CD14-positive monocyte (primary cell): ENCODE data around the gene ANKRD17. TPM values are rescaled to one million over a fixed set of nuclear protein-coding genes. Genes with fewer than 3 reads are reported as not detected.

Experiments
- DNase-seq, 3 donors: peaks; one replicate each; pipeline ENCODE4 v3.0.0-alpha.2; 2011 to 2022
- H2AFZ ChIP-seq: 2 replicates; pipeline ENCODE4 v1.6.0; 2012; ENCODE audit warnings: mild to moderate bottlenecking, low read depth, low read length, inconsistent platforms; ENCODE audit not compliant: insufficient read depth, poor library complexity, severe bottlenecking
- H3K27ac ChIP-seq, 2 donors: 1 replicate in 1 of 2; 2 replicates in 1 of 2; pipeline ENCODE4 v1.5.1; 2012 to 2013; ENCODE audit warnings: low read length in 2 of 2, control low read depth in 1 of 2, inconsistent platforms in 1 of 2, low read depth in 1 of 2, mild to moderate bottlenecking in 1 of 2
- H3K27me3 ChIP-seq, 2 donors: one replicate each; pipeline versions ENCODE4 v1.6.0 to v1.6.1; 2011 to 2013; ENCODE audit warnings: low read length in 2 of 2; ENCODE audit not compliant: control insufficient read depth in 2 of 2, insufficient read depth in 2 of 2
- H3K36me3 ChIP-seq, 2 donors: replicated peaks in 1 of 2; 1 replicate in 1 of 2; 2 replicates in 1 of 2; pipeline versions ENCODE4 v1.5.1 to v1.6.1; 2012 to 2013; ENCODE audit warnings: low read length in 2 of 2, control low read depth in 1 of 2, inconsistent platforms in 1 of 2, mild to moderate bottlenecking in 1 of 2; ENCODE audit not compliant: insufficient read depth in 2 of 2, control insufficient read depth in 1 of 2
- H3K4me1 ChIP-seq, 2 donors: 1 replicate in 1 of 2; 2 replicates in 1 of 2; pipeline versions ENCODE4 v1.5.1 to v1.6.1; 2012 to 2013; ENCODE audit warnings: low read length in 2 of 2, control low read depth in 1 of 2, inconsistent platforms in 1 of 2, mild to moderate bottlenecking in 1 of 2, moderate library complexity in 1 of 2; ENCODE audit not compliant: insufficient read depth in 2 of 2, control insufficient read depth in 1 of 2
- H3K4me2 ChIP-seq: replicated peaks from 2 replicates; pipeline ENCODE3; 2012; ENCODE audit warnings: low read length, moderate library complexity, mild to moderate bottlenecking; ENCODE audit not compliant: poor library complexity, severe bottlenecking; ENCODE audit errors: extremely low read depth
- H3K4me3 ChIP-seq, 3 experiments: fragments of 200-600 bp in 1 of 3; sonication (generic) in 1 of 3; replicated peaks in 1 of 3; 1 replicate in 2 of 3; 2 replicates in 1 of 3; pipeline ENCODE4 v1.5.1; 2011 to 2013; ENCODE audit warnings: low read length in 3 of 3, mild to moderate bottlenecking in 3 of 3, control low read depth in 2 of 3, low read depth in 2 of 3, inconsistent platforms in 1 of 3, moderate library complexity in 1 of 3
- H3K79me2 ChIP-seq: 2 replicates; pipeline ENCODE4 v1.6.0; 2012; ENCODE audit warnings: mild to moderate bottlenecking, control low read depth, inconsistent platforms, low read length, moderate library complexity; ENCODE audit not compliant: insufficient read depth
- H3K9ac ChIP-seq: 2 replicates; pipeline ENCODE4 v1.6.0; 2017; ENCODE audit warnings: low read length, mild to moderate bottlenecking; ENCODE audit not compliant: insufficient read depth, poor library complexity, severe bottlenecking
- H3K9me3 ChIP-seq, 2 donors: replicated peaks in 1 of 2; 1 replicate in 1 of 2; 2 replicates in 1 of 2; pipeline versions ENCODE4 v1.5.1 to v1.6.1; 2012 to 2013; ENCODE audit warnings: low read length in 2 of 2, control low read depth in 1 of 2; ENCODE audit not compliant: control insufficient read depth in 1 of 2, insufficient read depth in 1 of 2
- H4K20me1 ChIP-seq: 2 replicates; pipeline ENCODE4 v1.6.0; 2012; ENCODE audit warnings: mild to moderate bottlenecking, low read length, control low read depth, moderate library complexity; ENCODE audit not compliant: insufficient read depth
- H3K27ac Mint-ChIP-seq, 7 donors: one replicate each; pipeline ENCODE4 v1.8.0; 2020; ENCODE audit warnings: mild to moderate bottlenecking in 7 of 7, mixed read lengths in 7 of 7, moderate library complexity in 6 of 7, inconsistent platforms in 2 of 7
- H3K27me3 Mint-ChIP-seq, 3 donors: one replicate each; pipeline ENCODE4 v1.8.0; 2021 to 2022; ENCODE audit warnings: low read depth in 3 of 3, mild to moderate bottlenecking in 3 of 3, mixed read lengths in 3 of 3, moderate library complexity in 3 of 3, inconsistent platforms in 1 of 3
- H3K36me3 Mint-ChIP-seq, 2 donors: one replicate each; pipeline ENCODE4 v1.8.0; 2020; ENCODE audit warnings: mixed read lengths in 2 of 2, inconsistent platforms in 1 of 2, mild to moderate bottlenecking in 1 of 2
- H3K4me1 Mint-ChIP-seq: one replicate; pipeline ENCODE4 v1.8.0; 2020; ENCODE audit warnings: mild to moderate bottlenecking, mixed read lengths
- H3K4me3 Mint-ChIP-seq, 2 donors: one replicate each; pipeline ENCODE4 v1.8.0; 2020; ENCODE audit warnings: mild to moderate bottlenecking in 2 of 2, mixed read lengths in 2 of 2, moderate library complexity in 1 of 2
- H3K9me3 Mint-ChIP-seq, 7 donors: one replicate each; pipeline ENCODE4 v1.8.0; 2020 to 2022; ENCODE audit warnings: mixed read lengths in 7 of 7, mild to moderate bottlenecking in 6 of 7, moderate library complexity in 6 of 7, inconsistent platforms in 2 of 7
- WGBS: methylation state at CpG from one replicate; pipeline ENCODE4 v1.1.5; 2013; ENCODE audit warnings: missing lambda C conversion rate; ENCODE audit not compliant: insufficient coverage; 5-methylcytosine and 5-hydroxymethylcytosine counted together
- intact Hi-C, 2 donors: fragments of 100-400 bp; cut with micrococcal nuclease; formaldehyde crosslinking; loops; one replicate each; pipeline versions ENCODE4 v1.15.0 to v1.15.1; 2023
- polyA plus RNA-seq, 3 donors: library from polyadenylated mRNA; depleted of rRNA in 1 of 3; unstranded in 2 of 3; stranded (reverse) in 1 of 3; fragments of 300-500 nt in 2 of 3; fragments of >200 nt in 1 of 3; fragmentation: Illumina TruSeq in 2 of 3; gene quantifications; 1 replicate in 2 of 3; 2 replicates in 1 of 3; pipeline ENCODE4 v1.2.3, GENCODE V29; 2012 to 2021
- TF ChIP-seq, protein P1 (sequence below): fragments of 200-600 bp; IDR thresholded peaks from one replicate; pipeline ENCODE4 v1.8.0; 2022; ENCODE audit warnings: antibody characterized with exemption, mild to moderate bottlenecking

Gene ANKRD17
- polyA plus RNA-seq, 3 donors: 5.3 to 18.9 (median 9.0) TPM

DNA sequence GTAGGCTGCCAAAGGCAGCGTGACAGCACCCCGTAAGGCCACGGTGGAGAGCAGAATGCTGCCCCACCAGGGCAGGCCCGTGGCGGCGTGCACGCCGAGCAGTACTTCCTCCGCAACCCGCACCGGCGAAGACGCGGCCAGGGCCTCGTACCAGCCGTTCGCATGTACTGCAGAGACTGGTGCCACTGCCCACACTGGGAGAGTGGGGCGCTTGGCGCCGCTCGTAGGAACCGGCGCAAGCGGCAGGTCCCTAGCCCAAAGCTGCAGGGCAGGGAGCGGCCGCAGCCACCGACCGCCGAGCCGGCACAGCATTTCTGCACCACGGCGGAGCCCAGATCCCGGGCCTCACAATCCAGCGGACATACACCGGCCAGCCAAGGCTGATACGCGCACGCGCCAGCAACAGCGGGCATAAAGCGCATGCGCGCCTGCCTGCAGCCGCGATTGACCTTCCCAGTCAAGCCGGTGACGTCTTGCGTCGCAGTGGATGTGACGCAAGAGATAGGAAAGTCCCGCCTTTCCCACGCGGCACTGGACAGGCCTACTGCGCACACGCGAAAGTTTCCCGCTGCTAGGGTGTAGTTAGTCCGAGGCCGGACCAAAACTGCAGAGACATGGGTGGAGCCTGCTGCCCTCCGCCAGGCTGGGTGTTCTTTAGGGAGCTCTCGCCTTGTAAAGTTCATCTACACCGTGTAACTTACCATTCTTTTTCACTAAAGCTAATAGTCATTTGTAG is 189.1 kb downstream of the ANKRD17 start, which contains the start of gene COX18:
COX18 (minus strand) TSS at position 379 of the 736 bp plus-strand sequence; CDS start at position 312, 67 bp downstream.
- Histone ChIP-seq H3K9ac (peak within 1 kb of the TSS; percentile 94), H3K27me3 (no peaks in the 10 kb centered on the region), H2AFZ (peak within 1 kb of the TSS; percentile 93), H3K27ac (peak within 1 kb of the TSS; percentile 98 to 99), H3K4me2 (peak within 1 kb of the TSS; percentile 95), H3K4me1 (peaks cover 8 to 10% of the 10 kb centered on the region in 2 donors), H3K4me3 (peak within 1 kb of the TSS; percentile 76 to 94 (median 83)), H4K20me1 (no peaks in the 10 kb centered on the region), H3K79me2 (peaks cover 31% of the 10 kb centered on the region), H3K36me3 (peaks cover 13 to 39% of the 10 kb centered on the region in 2 donors), H3K9me3 (no peaks in the 10 kb centered on the region)
- WGBS: under 1% methylated on average over 59 of the region's 62 CpGs
- peak; percentile 99 to 100 (median 99) for DNase-seq
- Mint-ChIP-seq H3K4me3 (peak within 1 kb of the TSS; percentile 84 to 96), H3K27me3 (no peaks in the 10 kb centered on the region), H3K9me3 (no peaks in the 10 kb centered on the region), H3K4me1 (peaks cover 9% of the 10 kb centered on the region), H3K36me3 (peaks cover 21 to 30% of the 10 kb centered on the region in 2 donors), H3K27ac (peak within 1 kb of the TSS; percentile 93 to 99 (median 97))
- TF ChIP-seq, protein P1, sequence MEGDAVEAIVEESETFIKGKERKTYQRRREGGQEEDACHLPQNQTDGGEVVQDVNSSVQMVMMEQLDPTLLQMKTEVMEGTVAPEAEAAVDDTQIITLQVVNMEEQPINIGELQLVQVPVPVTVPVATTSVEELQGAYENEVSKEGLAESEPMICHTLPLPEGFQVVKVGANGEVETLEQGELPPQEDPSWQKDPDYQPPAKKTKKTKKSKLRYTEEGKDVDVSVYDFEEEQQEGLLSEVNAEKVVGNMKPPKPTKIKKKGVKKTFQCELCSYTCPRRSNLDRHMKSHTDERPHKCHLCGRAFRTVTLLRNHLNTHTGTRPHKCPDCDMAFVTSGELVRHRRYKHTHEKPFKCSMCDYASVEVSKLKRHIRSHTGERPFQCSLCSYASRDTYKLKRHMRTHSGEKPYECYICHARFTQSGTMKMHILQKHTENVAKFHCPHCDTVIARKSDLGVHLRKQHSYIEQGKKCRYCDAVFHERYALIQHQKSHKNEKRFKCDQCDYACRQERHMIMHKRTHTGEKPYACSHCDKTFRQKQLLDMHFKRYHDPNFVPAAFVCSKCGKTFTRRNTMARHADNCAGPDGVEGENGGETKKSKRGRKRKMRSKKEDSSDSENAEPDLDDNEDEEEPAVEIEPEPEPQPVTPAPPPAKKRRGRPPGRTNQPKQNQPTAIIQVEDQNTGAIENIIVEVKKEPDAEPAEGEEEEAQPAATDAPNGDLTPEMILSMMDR: no peak
- intact Hi-C loops: loop anchor here in 1 of 2 donors (2.0 kb wide), 1 partner anchor 189 kb away; the partner anchor contains the start of gene ANKRD17

DNA sequence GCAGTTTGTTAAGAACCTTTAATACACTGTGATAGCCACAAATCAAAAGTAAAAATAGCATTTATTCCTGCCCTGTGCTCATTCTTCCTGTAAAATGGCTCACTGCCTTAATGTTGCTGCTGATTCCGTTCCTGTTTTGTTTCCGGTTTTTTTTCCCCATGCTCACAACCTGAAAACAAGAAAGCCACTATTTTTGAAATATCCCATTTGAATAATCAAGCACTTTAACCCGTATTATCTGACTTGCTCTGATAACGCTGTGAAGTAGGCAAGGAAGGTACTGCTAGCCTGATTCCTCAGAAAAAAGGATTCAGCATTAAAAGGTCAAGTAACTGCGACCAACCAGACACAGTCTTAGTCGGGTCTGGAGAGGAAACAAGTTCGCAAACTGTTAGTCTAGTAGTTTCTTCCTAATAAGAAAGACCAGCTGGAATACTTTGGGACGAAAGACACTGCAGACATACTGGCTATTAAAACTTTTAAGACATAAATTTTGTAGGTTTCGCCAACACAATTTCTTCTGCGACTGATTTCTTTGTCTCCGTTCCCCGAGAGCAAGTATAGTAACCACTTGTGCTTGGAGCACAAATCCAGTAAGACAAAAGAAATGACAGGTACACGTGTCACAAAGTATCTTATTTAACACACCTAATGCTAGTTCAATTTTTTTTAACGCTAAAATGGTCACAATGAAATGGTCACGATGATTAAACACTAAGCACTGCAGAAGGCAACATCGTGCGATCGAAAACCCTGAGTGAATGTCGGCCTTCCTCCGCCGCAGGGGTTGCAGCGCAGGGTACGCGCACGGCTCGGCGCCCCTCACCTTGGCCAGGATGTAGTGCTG is 189.9 kb downstream of the ANKRD17 start:
- H2AFZ ChIP-seq: peak overlapping the region; percentile 93
- Mint-ChIP-seq H3K4me1 (peaks cover 9% of the 10 kb centered on the region), H3K27ac (peak overlapping the region; percentile 93 to 99 (median 97)), H3K36me3 (peaks cover 23 to 31% of the 10 kb centered on the region in 2 donors), H3K27me3 (no peaks in the 10 kb centered on the region), H3K4me3 (peak overlapping the region; percentile 84 to 96), H3K9me3 (no peaks in the 10 kb centered on the region)
- H3K36me3 ChIP-seq: peaks cover 9 to 39% of the 10 kb centered on the region in 2 donors
- no peaks in the 10 kb centered on the region for H3K9me3 ChIP-seq
- TF ChIP-seq, protein P1: no peak
- H3K27me3 ChIP-seq: no peaks in the 10 kb centered on the region
- H3K4me1 ChIP-seq: peaks cover 8 to 10% of the 10 kb centered on the region in 2 donors
- H3K79me2 ChIP-seq: peaks cover 35% of the 10 kb centered on the region
- peak overlapping the region; percentile 98 to 99 for H3K27ac ChIP-seq
- H3K4me2 ChIP-seq: peak overlapping the region; percentile 95
- H3K9ac ChIP-seq: peak overlapping the region; percentile 94
- intact Hi-C loops: loop anchor here (1.0 to 2.0 kb wide), 2 partner anchors 190 to 191 kb away; partner anchors contain the start of gene ANKRD17 (in 1 of the 2)
- peak; percentile 40 to 57 (median 56) for DNase-seq
- under 1% methylated on average over 25 of the region's 27 CpGs for WGBS
- H4K20me1 ChIP-seq: no peaks in the 10 kb centered on the region
- H3K4me3 ChIP-seq: peak overlapping the region; percentile 76 to 94 (median 83)
